PC-9 (cell line): ENCODE data around the gene NUDC.

Source experiments
- CTCF ChIP-seq: fragments of 200-600 bp; sonication (generic); conservative IDR thresholded peaks from 2 replicates; pipeline ENCODE4 v1.6.1; 2017; ENCODE audit warnings: mixed run types, antibody characterized with exemption, mild to moderate bottlenecking, moderate library complexity
- EZH2 ChIP-seq: fragments of 200-600 bp; sonication (generic); IDR thresholded peaks from 2 replicates; pipeline ENCODE4 v1.8.0; 2017; ENCODE audit warnings: antibody characterized with exemption, low read depth

- TF ChIP-seq CTCF (no peak), EZH2 (no peak)
Observed at GRCh38 chr1:26978901-26979300, 57.4 kb downstream of the NUDC start.
